B cell (primary cell): ENCODE data around the gene OR14J1.

Experiments used
- CTCF ChIP-seq: fragments of 200-600 bp; IDR thresholded peaks from one replicate; pipeline ENCODE4 v1.8.0; 2022; ENCODE audit warnings: antibody characterized with exemption, mild to moderate bottlenecking
- EZH2 ChIP-seq: IDR thresholded peaks from 2 replicates; pipeline ENCODE4 v1.6.1; 2012; ENCODE audit warnings: borderline replicate concordance, low read depth, mild to moderate bottlenecking, moderate library complexity, low read length; ENCODE audit not compliant: insufficient read depth, poor library complexity, severe bottlenecking

GRCh38 chr6:29263001-29263400 lies 38.5 kb upstream of the OR14J1 start:
- TF ChIP-seq CTCF (no peak), EZH2 (no peak)
